ENCODE results near the gene PAFAH1B1. TPM values are rescaled to one million over a fixed set of nuclear protein-coding genes. Genes with fewer than 3 reads are reported as not detected.
A peak's percentile ranks its signal among the peaks of the same experiment; 100 is the strongest.

PAFAH1B1 gene
- total RNA-seq, 2 experiments from 2014 or later = 159 to 168 TPM

GRCh38 chr17:2709183-2709661, 115.8 kb downstream of the PAFAH1B1 start:
- DNase-seq (peak; percentile 23), ATAC-seq (no peak)
- Mint-ChIP-seq H3K4me1 (ENCODE audit: low read depth) (peaks cover 41% of the 10 kb centered on the region), H3K36me3 (ENCODE audit: low read depth) (peaks cover 21% of the 10 kb centered on the region), H3K4me3 (peak overlapping the region; percentile 91), H3K27ac (peak overlapping the region; percentile 75), H3K27me3 (no peaks in the 10 kb centered on the region), H3K9me3 (no peaks in the 10 kb centered on the region)
- ChIA-PET POLR2A (interaction anchor here (0.6 to 1.6 kb wide), 6 partner anchors 13 to 372 kb away, joined by 3 to 4 read pairs (median 4); partner anchors contain the start of genes PAFAH1B1, SGSM2 and TSR1), CTCF (interaction anchor here (1.0 kb wide), 1 partner anchor 13 kb away, joined by 3 read pairs; no protein-coding TSS in a partner anchor)
- TF ChIP-seq CTCF (IDR thresholded peaks at IDR 0.05) = no peak
- intact Hi-C loops (cut with micrococcal nuclease) = no loop called here

GRCh38 chr17:2710071-2710802, 116.8 kb downstream of the PAFAH1B1 start:
- Mint-ChIP-seq H3K27me3 (no peaks in the 10 kb centered on the region), H3K4me3 (peak overlapping the region; percentile 91), H3K4me1 (ENCODE audit: low read depth) (peaks cover 41% of the 10 kb centered on the region), H3K36me3 (ENCODE audit: low read depth) (peaks cover 14% of the 10 kb centered on the region), H3K9me3 (no peaks in the 10 kb centered on the region), H3K27ac (peak overlapping the region; percentile 87)
- DNase-seq (no peak), ATAC-seq (no peak)
- intact Hi-C loops (cut with micrococcal nuclease) = no loop called here
- POLR2A ChIA-PET = interaction anchor here (0.7 to 1.6 kb wide), 11 partner anchors 8 to 318 kb away, joined by 3 to 6 read pairs (median 4); partner anchors contain the start of genes METTL16 and PAFAH1B1
- CTCF ChIA-PET = interaction anchor here (1.0 to 1.1 kb wide), 2 partner anchors 11 to 12 kb away, joined by 3 read pairs; no protein-coding TSS in a partner anchor
- no peak for TF ChIP-seq CTCF (IDR thresholded peaks at IDR 0.05)

- ATAC-seq = no peak
- peak; percentile 38 for DNase-seq
- Mint-ChIP-seq H3K27ac (peak overlapping the region; percentile 87), H3K4me3 (peak overlapping the region; percentile 91), H3K4me1 (ENCODE audit: low read depth) (peaks cover 37% of the 10 kb centered on the region), H3K27me3 (no peaks in the 10 kb centered on the region), H3K36me3 (ENCODE audit: low read depth) (peaks cover 11% of the 10 kb centered on the region), H3K9me3 (no peaks in the 10 kb centered on the region)
- no peak for TF ChIP-seq CTCF (IDR thresholded peaks at IDR 0.05)
- intact Hi-C loops (cut with micrococcal nuclease) = no loop called here
- CTCF ChIA-PET = interaction anchor here (1.1 kb wide), 1 partner anchor 10 kb away, joined by 3 read pairs; no protein-coding TSS in a partner anchor
- POLR2A ChIA-PET = interaction anchor here (0.6 to 1.6 kb wide), 12 partner anchors 9 to 319 kb away, joined by 3 to 6 read pairs (median 4); partner anchors contain the start of genes METTL16 and PAFAH1B1
Measured at GRCh38 chr17:2710803-2711607, 117.6 kb downstream of the PAFAH1B1 start.

- peaks cover 11% of the 10 kb centered on the region for H3K36me3 Mint-ChIP-seq (ENCODE audit: low read depth)
- intact Hi-C loops (cut with micrococcal nuclease) = no loop called here
- peaks cover 34% of the 10 kb centered on the region for H3K4me1 Mint-ChIP-seq (ENCODE audit: low read depth)
- ChIA-PET POLR2A (interaction anchor here (1.0 kb wide), 1 partner anchor 10 kb away, joined by 4 read pairs; no protein-coding TSS in a partner anchor), CTCF (no interaction called here)
- H3K27ac Mint-ChIP-seq = peak within 1 kb of the TSS; percentile 93
- H3K4me3 Mint-ChIP-seq = peak within 1 kb of the TSS; percentile 91
- TF ChIP-seq CTCF (IDR thresholded peaks at IDR 0.05) = no peak
- H3K9me3 Mint-ChIP-seq = no peaks in the 10 kb centered on the region
- no peaks in the 10 kb centered on the region for H3K27me3 Mint-ChIP-seq
- ATAC-seq (peak; percentile 92), DNase-seq (peak; percentile 98)
Measured at GRCh38 chr17:2711608-2712299, 118.3 kb downstream of the PAFAH1B1 start, which contains the start of gene CLUH. TSS of gene CLUH (minus strand) at chr17:2711764. CDS start at chr17:2711661, 103 bp downstream.
